Breast epithelium (tissue), 3 donors: ENCODE measurements around the gene GYS1.

Source experiments
- POLR2AphosphoS5 ChIP-seq, 3 donors: sonication (generic); formaldehyde crosslinking; IDR thresholded peaks; one replicate each; pipeline ENCODE4 v1.6.1; 2017; ENCODE audit warnings: antibody characterized with exemption in 3 of 3
- TF ChIP-seq, protein P1 (sequence below), 3 donors: fragments of 450-650 bp; IDR thresholded peaks; one replicate each; pipeline ENCODE4 v1.5.1; 2016 to 2017; ENCODE audit warnings: antibody characterized with exemption in 3 of 3, mild to moderate bottlenecking in 3 of 3, moderate library complexity in 3 of 3

- TF ChIP-seq, protein P1, sequence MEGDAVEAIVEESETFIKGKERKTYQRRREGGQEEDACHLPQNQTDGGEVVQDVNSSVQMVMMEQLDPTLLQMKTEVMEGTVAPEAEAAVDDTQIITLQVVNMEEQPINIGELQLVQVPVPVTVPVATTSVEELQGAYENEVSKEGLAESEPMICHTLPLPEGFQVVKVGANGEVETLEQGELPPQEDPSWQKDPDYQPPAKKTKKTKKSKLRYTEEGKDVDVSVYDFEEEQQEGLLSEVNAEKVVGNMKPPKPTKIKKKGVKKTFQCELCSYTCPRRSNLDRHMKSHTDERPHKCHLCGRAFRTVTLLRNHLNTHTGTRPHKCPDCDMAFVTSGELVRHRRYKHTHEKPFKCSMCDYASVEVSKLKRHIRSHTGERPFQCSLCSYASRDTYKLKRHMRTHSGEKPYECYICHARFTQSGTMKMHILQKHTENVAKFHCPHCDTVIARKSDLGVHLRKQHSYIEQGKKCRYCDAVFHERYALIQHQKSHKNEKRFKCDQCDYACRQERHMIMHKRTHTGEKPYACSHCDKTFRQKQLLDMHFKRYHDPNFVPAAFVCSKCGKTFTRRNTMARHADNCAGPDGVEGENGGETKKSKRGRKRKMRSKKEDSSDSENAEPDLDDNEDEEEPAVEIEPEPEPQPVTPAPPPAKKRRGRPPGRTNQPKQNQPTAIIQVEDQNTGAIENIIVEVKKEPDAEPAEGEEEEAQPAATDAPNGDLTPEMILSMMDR (IDR thresholded peaks at IDR 0.05): no peak
- no peak for TF ChIP-seq POLR2AphosphoS5 (IDR thresholded peaks at IDR 0.05)
These were observed 12.0 kb upstream of the GYS1 start for GRCh38 chr19:49004964-49005614.
